GM18519 (cell line): Measurements from ENCODE around the gene EMP3.
"Not testable (repeated sequence)": the region's sequence is repeated elsewhere in the genome, so short reads cannot be mapped to it uniquely, and the experiment has no call there.

Experiments
- ATAC-seq: cut with Tn5 transposase; IDR thresholded peaks from one replicate; pipeline ENCODE4 v1.9.1; 2021; ENCODE audit warnings: mild to moderate bottlenecking, moderate library complexity; ENCODE audit not compliant: unreplicated experiment, low FRiP score

The EMP3 gene, protein sequence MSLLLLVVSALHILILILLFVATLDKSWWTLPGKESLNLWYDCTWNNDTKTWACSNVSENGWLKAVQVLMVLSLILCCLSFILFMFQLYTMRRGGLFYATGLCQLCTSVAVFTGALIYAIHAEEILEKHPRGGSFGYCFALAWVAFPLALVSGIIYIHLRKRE

DNA sequence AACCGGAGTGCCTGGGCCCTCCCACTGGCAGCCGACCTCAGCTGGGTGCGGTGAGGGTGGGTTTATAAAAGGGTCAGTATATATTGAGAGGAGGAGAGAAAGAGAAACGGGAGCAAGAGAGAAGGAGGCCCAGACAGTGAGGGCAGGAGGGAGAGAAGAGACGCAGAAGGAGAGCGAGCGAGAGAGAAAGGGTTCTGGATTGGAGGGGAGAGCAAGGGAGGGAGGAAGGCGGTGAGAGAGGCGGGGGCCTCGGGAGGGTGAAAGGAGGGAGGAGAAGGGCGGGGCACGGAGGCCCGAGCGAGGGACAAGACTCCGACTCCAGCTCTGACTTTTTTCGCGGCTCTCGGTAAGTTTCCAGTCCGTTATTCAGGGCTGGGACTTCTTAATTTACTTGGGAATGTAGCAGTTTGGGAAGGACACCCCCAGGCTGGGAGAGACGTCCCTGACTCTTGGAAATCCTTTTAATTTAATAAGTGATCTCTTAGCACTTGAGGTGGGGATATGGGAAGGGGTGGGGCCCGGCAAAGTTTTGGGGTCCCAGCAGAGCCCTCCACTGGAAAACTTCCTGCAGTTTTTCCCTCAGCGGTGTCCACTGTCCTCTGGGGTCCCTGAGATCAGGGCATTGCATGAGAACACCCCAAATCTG, at the start of gene EMP3:
Gene EMP3, plus strand, starts transcription at position 288 of the 646 bp plus-strand sequence. CDS start 1,293 bp downstream, outside the sequence.
- ATAC-seq = no peak

DNA sequence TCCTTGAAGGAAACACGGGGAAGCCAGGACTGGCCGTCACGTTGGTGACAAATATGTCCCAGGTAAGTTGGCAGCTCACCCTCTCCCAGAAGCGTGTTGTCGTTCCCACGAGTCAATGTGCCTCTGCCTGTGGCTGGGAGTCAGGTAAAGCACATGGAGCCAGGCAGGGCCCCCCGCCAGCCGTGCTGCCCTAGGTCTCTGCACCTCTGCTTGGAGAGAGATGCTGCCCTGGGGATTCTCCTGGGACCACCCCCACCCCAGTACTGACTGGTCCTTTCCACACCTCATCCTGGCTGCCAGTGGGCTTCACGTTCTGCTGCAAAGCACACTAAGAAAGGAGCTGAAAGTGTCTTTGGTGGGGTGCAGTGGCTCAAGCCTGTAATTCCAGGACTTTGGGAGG, 45.6 kb upstream of the EMP3 start:
- no peak for ATAC-seq

DNA sequence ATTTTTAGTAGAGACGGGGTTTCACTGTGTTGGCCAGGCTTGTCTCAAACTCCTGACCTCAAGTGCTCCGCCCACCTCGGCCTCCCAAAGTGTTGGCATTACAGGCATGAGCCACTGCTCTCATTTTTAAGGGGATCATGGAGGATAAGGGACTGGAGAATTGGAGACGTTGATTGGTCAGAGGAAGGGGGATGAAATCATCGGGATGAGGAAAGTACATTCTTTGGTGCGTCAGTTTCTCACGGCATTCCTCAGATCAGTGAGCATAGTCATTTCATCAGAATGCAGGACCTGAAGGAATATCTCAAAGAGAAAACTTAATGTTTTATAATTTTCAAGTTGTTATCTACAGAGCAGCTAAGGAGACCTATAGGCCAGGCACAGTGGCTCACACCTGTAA, 41.4 kb upstream of the EMP3 start:
- ATAC-seq = no peak

DNA sequence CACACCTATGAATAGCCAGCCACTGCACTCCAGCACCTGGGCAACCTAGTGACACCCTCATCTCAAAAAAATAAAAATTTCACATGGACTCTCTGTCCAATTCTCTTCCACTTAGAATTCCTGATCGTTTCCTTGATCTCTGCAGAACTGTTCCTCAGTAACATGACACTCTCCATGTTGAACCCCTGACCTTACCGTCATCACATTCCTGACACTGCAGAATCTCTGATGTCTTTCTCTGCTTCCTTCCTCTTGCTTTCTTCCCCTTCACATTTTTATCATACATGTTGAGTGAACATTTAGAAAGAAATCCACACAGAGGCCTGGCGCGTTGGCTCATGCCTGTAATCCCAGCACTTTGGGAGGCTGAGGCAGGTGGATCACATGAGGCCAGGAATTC, 40.5 kb upstream of the EMP3 start:
- ATAC-seq = no peak

DNA sequence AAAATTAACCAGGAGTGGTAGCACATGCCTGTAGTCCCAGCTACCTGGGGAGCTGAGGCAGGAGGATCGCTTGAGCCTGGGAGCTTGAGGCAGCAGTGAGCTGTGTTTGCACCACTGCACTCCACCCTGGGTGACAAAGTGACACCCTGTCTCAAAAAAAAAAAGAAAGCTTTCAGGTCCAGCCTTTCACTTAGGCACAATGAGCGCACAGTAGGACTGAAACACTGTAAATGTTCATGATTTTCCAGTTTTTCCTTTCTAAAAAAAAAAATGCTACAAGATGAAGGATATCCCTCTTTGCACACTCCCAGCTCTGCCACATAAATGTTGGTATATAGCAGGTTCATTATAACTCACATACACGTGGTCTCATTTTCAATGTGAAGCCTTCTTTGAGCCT, 37.6 kb upstream of the EMP3 start:
- ATAC-seq = no peak

DNA sequence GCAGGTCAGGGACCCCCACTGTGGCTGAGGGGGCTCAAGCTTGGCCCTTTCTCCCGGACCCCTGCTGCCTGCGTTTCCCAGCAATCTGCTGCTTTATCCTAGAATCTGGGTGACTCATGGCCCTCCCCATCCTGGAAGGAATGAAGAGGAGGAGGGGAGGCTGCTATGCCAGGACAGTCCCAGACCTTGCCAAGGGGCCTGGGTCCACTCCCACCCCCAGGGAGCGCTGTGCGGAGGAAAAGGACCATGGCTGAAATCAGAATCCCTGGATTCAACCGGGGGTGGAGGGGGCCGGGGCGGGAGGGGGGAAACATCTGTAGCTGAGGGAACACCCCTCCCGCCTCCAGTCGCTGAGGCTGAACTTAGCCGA, 35.0 kb upstream of the EMP3 start:
- ATAC-seq = no peak

DNA sequence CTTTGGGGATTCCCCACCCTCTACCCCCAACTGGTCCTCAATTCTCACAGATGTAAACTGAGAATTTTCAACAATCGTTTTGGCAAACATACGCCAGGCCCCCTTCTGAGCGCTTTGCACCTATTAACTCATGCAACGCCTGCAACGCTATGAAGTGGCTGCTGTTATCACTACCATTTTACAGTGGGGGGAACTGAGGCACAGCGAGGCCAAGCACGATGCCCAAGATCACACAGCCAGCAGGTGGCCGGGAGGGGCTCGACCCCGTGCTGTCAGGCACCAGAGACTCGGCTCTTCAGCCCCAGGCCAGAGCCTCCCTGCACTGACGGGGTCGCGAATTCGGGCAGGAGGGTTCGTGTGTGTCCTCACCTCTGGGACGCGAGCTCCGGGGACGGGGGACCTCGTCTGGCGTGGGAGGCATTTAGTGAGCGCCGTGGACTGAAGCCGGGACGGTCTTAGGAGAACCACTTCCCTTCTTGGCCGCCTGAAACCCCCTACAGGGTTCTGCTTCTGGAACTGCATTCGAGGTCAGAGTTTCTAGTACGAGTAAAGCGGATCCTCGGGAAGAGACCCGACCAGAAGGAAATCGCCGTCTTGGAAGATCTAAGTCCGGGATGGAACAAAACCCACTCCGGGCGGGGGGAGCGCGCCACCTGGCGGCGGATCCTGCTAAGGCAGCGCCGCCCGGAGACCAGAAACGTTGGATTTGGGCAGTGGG, 34.4 kb upstream of the EMP3 start:
- ATAC-seq = no peak

DNA sequence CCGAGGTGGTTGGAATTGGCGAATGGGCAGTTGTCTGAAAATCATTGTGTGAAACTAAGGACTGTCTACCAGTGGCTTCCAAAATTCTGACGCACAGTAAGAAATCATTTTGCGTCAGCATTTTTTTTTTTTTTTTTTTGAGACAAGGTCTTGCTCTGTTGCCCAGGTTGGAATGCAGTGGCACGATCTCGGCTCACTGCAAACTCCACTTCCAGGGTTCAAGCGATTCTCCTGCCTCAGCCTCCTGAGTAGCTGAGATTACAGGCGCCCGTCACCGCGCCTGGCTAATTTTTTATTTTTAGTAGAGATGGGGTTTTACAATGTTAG, 33.9 kb upstream of the EMP3 start:
- ATAC-seq = not testable (repeated sequence)

DNA sequence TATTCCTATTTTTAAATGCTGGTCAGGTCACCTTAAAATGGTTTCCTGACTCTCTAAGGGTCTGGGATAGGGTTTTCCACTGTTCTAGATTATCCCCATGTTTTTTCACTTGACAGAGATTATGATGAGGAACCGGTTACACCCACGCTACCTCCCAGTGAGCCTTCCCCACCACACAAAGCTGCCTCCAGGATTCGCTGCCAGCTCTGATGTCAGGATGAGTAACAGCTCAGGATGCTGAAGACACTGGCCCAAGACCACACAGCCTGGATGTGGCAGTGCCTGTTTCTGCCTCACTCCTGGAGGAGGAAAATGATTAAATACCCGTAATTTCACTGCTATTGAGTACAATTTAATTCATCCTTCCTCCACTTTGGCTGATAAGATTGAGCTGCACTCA, 32.6 kb upstream of the EMP3 start:
- no peak for ATAC-seq

DNA sequence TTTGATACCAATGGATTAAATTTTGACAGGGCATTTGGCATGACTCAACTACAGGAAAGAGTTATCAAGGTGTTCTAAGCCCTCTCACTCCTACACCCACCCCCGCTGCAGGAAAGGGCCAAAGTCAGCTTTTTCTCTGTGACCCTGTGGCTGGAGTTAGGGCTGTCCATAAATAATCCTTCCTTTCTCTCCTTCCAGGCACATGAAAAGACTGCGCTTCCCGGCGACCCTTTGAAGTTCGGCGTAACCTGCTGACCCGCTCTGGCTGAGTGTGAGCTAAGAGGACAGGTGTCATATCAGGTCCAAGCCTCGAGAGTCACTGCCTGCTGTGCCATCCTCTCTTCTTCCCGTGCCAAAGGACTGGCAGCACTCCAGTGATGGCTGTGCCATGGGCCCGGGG, 29.9 kb upstream of the EMP3 start:
- no peak for ATAC-seq

DNA sequence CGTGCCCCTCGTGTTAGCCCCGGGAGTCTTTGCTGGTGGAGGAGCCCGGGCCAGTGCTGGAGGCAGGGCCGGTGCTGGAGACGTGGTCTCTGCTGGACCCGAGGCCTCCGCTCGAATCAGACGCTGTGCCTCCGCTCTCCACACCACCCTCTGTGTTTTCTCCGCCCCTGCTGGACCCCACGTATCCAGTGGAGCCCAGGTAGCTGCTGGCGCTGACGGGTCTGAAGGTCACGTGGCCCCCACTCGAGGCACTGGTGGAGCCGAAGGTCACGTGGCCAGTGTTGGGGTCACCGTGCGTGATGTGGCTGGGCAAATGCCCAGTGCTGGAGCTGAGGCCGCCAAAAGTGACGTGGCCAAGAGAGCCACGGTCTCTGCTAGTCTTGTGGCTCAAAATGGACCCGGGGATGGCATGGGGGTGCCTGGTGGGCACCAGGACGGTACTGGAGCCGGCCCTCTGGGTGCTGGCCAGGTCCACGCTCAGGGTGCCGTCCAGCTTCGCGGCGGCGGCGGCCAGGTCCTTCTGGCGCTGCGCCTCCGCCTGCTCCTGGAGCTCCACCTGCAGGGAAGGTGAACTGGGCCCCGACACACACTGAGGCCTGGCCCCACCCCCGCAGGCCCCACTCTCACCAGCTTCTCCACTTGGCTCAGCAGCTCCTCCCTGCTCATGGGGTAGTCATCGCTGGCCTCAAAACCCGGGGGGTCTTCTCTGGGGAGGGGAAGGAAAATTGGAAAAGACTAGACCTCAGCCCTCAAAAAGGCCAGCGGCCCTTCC, 28.2 kb upstream of the EMP3 start:
- ATAC-seq = no peak

DNA sequence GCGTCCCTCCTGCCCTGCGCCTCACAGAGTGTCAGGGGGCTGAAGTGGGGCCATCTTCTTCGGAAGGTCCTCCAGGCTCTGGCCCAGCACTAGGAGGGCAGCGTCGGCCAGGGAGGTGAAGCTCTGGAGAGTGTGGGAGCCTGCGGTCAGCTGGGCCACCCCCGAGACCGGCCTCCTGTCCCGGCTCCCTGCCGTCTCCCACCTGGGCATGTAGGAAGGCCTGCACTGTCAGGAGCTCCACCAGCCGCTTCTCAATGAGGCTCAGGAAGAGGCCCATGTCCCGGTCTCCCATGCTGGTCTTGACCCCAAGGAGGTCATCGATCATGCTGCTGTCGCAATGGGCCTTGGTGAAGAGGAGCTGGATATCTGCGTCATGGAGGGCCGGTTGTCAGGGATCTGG, 27.4 kb upstream of the EMP3 start:
- ATAC-seq = no peak

DNA sequence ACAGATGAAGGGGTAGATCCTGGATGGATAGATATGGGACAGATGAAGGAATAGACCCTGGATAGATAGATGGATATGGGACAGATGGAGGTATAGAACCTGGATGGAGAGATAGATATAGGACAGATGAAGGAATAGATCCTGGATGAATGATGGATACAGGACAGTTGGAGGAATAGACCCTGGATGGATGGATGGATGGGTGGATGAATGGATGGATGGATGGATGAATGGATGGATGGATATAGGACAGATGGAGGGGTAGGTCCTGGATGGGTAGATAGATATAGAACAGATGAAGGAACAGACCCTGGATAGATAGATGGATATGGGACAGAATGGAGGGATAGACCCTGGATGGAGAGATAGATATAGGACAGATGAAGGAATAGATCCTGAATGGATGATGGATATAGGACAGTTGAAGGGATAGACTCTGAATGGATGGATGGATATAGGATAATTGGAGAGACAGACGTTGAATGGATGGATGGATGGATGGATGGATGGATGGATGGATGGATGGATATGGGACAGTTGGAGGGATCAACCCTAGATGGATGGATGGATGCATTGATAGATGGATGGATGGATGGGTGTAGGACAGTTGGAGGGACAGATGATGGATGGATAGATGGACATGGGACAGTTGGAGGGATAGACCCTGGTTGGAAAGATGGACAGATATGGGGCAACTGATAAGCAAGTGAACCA, 23.3 kb upstream of the EMP3 start:
- ATAC-seq = no peak

DNA sequence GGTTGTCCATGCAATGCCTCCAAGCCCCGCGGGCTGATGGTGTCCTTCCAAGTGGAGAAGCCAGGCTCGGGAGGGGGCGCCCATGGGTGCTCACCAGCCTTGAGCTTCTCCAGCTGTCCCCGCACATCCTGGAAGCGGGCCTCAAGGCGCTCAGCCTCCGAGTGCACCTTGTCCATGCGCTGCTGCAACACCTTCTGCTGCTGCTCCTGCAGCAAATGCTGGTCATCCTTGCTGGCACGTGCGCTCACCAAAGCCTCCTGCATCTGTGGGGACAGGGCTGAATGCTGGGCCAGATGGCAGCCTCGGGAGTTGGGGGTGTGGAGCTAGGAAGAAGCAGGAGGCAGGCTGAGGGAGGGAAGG, 22.8 kb upstream of the EMP3 start:
- no peak for ATAC-seq

DNA sequence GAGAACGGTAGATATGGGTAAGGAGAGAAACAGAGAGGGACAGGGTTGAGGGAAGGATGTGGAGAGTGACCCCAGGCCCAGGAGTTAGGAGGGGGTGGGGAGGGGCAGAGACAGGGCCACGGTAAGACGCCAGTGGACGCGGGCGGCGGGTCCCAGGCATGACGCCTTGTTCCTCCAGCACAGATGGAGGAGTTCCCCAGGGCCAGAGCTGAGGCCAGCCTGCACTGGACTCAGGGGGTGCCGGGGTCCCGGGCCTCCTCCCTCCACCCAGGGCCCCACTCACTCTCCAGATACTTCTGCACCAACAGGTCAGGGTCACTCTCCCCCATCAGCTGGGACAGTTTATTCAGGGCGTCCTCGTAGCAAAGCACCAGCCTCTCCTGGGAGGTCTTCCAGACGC, 22.0 kb upstream of the EMP3 start:
- ATAC-seq = no peak

DNA sequence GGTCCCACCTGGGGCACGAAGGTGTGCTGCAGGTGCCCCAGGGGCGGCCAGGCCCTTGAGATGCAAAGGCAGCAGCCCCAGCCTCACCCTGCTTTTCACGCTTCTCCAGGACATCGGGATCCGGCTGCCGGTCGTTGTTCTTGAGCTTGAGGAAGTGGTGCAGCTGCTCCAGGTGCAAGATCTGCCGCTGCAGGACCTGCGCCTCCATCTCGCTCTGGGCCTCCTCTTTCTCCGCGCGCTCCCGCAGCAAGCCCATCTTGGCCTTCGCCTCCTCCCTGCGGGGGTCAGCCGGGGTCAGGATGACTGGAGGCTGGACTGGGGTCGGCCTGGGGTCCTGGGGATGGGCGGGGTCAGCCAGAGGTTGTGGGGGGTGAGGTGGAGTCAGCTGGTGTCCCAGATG, 21.5 kb upstream of the EMP3 start:
- ATAC-seq = no peak

DNA sequence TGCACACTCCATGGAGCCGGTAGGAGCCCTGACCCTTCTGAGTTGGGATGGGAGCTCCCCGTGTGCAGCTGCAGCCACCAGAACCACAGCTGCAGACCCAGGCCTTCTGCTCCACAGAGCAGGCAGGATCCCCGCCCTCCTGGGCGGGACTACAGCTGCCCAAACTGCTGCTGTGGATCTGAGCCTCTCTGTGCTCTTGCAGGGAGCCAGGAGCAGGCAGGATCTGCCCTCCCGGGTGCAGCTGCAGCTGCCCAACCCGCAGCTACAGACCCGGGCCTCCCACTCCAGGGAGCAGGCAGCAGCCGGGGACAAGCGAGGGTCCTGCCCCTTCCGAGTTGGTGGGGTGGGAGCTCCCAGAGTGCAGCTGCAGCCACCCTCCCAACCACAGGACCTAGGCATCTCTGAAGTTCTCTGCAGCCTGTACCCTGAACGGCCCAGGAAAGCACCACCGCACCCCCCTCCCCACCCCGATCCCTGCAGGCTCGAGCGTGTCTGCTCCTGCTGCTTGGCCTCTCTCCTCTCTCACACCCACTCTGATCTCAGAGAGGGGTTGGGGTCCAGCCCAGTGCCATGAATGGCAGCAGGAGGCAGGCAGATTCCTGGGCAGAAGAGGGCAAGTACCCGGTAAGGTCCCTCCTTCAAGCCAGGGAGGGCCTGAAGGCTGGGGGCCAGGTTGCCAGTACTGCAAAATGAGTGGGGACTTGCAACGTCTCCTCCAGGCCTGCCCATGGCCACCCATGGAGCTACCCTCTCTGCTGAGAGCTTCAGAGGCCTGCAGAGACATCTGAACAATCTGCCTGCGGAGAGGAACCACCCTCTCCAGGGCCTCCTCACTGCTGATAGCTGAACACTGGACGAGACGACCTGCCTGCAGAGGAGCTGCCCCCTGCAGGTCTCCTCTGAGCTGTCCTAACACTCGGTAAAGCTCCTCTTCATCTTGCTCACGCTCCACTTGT, 16.4 kb upstream of the EMP3 start:
- ATAC-seq = no peak

DNA sequence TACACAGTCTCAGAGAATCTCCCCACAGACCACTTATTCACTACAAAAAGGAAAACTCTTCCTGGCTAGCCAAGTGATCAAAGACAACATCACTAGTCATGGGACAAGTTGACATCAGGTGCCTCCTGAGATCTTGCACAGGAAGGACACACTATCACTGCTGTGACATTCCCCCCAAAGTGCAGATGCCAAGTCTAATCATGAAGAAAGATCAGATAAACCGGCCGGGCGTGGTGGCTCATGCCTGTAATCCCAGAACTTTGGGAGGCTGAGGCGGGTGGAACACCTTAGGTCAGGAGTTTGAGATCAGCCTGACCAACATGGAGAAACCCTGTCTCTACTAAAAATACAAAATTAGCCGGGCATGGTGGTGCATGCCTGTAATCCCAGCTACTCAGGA, 15.6 kb upstream of the EMP3 start:
- ATAC-seq = not testable (repeated sequence)

DNA sequence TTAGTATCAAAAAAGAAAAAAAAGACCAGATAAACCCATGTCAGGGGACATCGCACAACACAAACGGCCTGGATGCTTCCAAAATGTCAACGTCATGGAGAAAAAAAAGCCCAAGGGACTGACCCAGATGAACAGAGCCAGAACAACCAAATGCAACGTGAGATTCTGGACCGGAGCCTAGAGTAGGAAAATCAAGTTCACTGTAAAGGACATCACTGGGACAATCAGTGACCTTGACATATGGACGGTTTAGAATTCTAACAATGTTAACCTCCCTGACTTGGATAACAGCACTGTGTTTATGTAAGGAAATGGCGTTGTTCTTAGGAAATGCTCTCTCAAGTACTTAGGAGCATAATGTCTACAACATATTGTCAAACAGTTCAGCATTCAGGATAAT, 15.1 kb upstream of the EMP3 start:
- no peak for ATAC-seq

DNA sequence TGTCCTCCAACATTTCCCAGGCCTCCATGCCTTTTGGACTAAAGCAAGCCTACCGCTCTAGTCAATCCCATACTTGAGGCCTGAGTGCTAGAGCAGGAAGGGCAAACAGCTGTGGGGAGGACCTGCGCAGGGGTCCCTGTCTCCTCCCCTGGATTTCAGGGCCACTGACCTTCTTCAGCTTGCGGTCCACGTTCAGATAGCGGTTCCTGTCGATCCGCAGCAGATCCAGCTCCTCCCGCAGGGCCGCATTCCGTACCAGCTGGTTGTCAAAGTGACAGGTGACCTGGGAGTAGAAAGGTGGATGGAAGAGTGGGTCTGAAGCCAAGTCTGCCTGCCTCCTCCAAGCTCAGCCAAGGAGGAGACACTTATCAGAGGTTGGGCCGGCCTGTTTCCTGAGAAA, 14.0 kb upstream of the EMP3 start:
- ATAC-seq = no peak
